NB4 (cell line): ENCODE data around the gene CD79A.

Experiments
- DNase-seq: peaks from one replicate; pipeline ENCODE4 v3.0.0; 2010; ENCODE audit warnings: low read depth
- H3K4me3 ChIP-seq: one replicate; pipeline ENCODE4 v1.5.1; 2011; ENCODE audit warnings: mild to moderate bottlenecking, low read depth, low read length, moderate library complexity
- CTCF ChIP-seq: IDR thresholded peaks from one replicate; pipeline ENCODE4 v1.5.1; 2012; ENCODE audit warnings: low read depth, low read length
- MAX ChIP-seq: IDR thresholded peaks from 2 replicates; pipeline ENCODE4 v1.6.1; 2011; ENCODE audit warnings: low read depth, low read length
- MYC ChIP-seq: IDR thresholded peaks from 2 replicates; pipeline ENCODE4 v1.6.1; 2011; ENCODE audit warnings: low read depth, low read length
- POLR2A ChIP-seq: IDR thresholded peaks from 2 replicates; pipeline ENCODE4 v1.6.1; 2011; ENCODE audit warnings: mild to moderate bottlenecking; ENCODE audit not compliant: insufficient read length; ENCODE audit errors: extremely low read depth

The CD79A gene

GRCh38 chr19:41904118-41904870 is 27.2 kb downstream of the CD79A start:
- TF ChIP-seq MAX (no peak), CTCF (no peak), MYC (no peak), POLR2A (no peak)
- H3K4me3 ChIP-seq: no peak overlapping the region
- no peak for DNase-seq

- DNase-seq: no peak
- no peak for TF ChIP-seq POLR2A
- no peak for TF ChIP-seq CTCF
- no peak for TF ChIP-seq MYC
- TF ChIP-seq MAX: no peak
- no peak overlapping the region for H3K4me3 ChIP-seq
These were observed 28.4 kb downstream of the CD79A start for GRCh38 chr19:41905273-41906002.

- DNase-seq: no peak
- TF ChIP-seq CTCF (no peak), MYC (no peak), POLR2A (no peak), MAX (no peak)
- H3K4me3 ChIP-seq: no peak overlapping the region
These were observed 29.2 kb downstream of the CD79A start for GRCh38 chr19:41906271-41906670.

- DNase-seq: no peak
- no peak for TF ChIP-seq CTCF
- no peak for TF ChIP-seq POLR2A
- no peak for TF ChIP-seq MAX
- no peak for TF ChIP-seq MYC
These were observed 30.0 kb downstream of the CD79A start for GRCh38 chr19:41906916-41907680.

GRCh38 chr19:41907994-41908615 is 31.0 kb downstream of the CD79A start:
- DNase-seq: no peak
- no peak for TF ChIP-seq MAX
- no peak for TF ChIP-seq MYC
- no peak for TF ChIP-seq CTCF
- TF ChIP-seq POLR2A: no peak
- no peak overlapping the region for H3K4me3 ChIP-seq

More at GRCh38 chr19:41906916-41907680, 30.0 kb downstream of the CD79A start:
- H3K4me3 ChIP-seq: no peak overlapping the region
